HCT116 (cell line): ENCODE results near the gene AOAH.

Source experiments
- CEBPB ChIP-seq: IDR thresholded peaks from 2 replicates; pipeline ENCODE4 v1.6.1; 2012; ENCODE audit warnings: low read depth
- ELF1 ChIP-seq: IDR thresholded peaks from 2 replicates; pipeline ENCODE4 v1.6.1; 2012; ENCODE audit warnings: low read depth, borderline replicate concordance
- EZH2phosphoT487 ChIP-seq: fragments of 200-600 bp; IDR thresholded peaks from 2 replicates; pipeline ENCODE4 v1.6.1; 2018; ENCODE audit warnings: antibody characterized with exemption, borderline replicate concordance
- REST ChIP-seq: IDR thresholded peaks from 2 replicates; pipeline ENCODE4 v1.6.1; 2012; ENCODE audit warnings: low read depth
- TF ChIP-seq, protein P1 (sequence below), 3 experiments: fragments of 200-600 bp in 1 of 3; sonication (generic) in 1 of 3; IDR thresholded peaks in 2 of 3; conservative IDR thresholded peaks in 1 of 3; 2 replicates each; pipeline ENCODE4 v1.5.1; 2012 to 2017; ENCODE audit warnings: low read depth in 2 of 3, low read length in 2 of 3, antibody characterized with exemption in 1 of 3, borderline replicate concordance in 1 of 3, control low read depth in 1 of 3, mild to moderate bottlenecking in 1 of 3, mixed read lengths in 1 of 3, mixed run types in 1 of 3, moderate library complexity in 1 of 3; ENCODE audit not compliant: insufficient read depth in 1 of 3

GRCh38 chr7:36512616-36513015 lies 211.7 kb downstream of the AOAH start:
- TF ChIP-seq CEBPB = no peak
- TF ChIP-seq, protein P1, sequence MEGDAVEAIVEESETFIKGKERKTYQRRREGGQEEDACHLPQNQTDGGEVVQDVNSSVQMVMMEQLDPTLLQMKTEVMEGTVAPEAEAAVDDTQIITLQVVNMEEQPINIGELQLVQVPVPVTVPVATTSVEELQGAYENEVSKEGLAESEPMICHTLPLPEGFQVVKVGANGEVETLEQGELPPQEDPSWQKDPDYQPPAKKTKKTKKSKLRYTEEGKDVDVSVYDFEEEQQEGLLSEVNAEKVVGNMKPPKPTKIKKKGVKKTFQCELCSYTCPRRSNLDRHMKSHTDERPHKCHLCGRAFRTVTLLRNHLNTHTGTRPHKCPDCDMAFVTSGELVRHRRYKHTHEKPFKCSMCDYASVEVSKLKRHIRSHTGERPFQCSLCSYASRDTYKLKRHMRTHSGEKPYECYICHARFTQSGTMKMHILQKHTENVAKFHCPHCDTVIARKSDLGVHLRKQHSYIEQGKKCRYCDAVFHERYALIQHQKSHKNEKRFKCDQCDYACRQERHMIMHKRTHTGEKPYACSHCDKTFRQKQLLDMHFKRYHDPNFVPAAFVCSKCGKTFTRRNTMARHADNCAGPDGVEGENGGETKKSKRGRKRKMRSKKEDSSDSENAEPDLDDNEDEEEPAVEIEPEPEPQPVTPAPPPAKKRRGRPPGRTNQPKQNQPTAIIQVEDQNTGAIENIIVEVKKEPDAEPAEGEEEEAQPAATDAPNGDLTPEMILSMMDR (IDR thresholded peaks at IDR 0.05 in 2 of 3, conservative IDR thresholded peaks at IDR 0.05 in 1 of 3; ENCODE audit: borderline replicate concordance in 1 of 3, insufficient read depth in 1 of 3, low read depth in 2 of 3, low read length in 2 of 3) = no peak
- no peak for TF ChIP-seq REST
- no peak for TF ChIP-seq EZH2phosphoT487
- TF ChIP-seq ELF1 = no peak
